HCT116 (cell line): ENCODE measurements around the gene LSM2.

Experiments
- CTCF ChIP-seq, 3 experiments: fragments of 200-600 bp in 1 of 3; sonication (generic) in 1 of 3; IDR thresholded peaks in 2 of 3; conservative IDR thresholded peaks in 1 of 3; 2 replicates each; pipeline ENCODE4 v1.5.1; 2012 to 2017; ENCODE audit warnings: low read depth in 2 of 3, low read length in 2 of 3, antibody characterized with exemption in 1 of 3, borderline replicate concordance in 1 of 3, control low read depth in 1 of 3, mild to moderate bottlenecking in 1 of 3, mixed read lengths in 1 of 3, mixed run types in 1 of 3, moderate library complexity in 1 of 3; ENCODE audit not compliant: insufficient read depth in 1 of 3
- POLR2AphosphoS5 ChIP-seq: IDR thresholded peaks from 2 replicates; pipeline ENCODE4 v1.6.1; 2011; ENCODE audit warnings: mild to moderate bottlenecking, low read depth, low read length, moderate library complexity
- TF ChIP-seq, protein P1 (sequence below): IDR thresholded peaks from 2 replicates; pipeline ENCODE4 v1.6.1; 2012

DNA sequence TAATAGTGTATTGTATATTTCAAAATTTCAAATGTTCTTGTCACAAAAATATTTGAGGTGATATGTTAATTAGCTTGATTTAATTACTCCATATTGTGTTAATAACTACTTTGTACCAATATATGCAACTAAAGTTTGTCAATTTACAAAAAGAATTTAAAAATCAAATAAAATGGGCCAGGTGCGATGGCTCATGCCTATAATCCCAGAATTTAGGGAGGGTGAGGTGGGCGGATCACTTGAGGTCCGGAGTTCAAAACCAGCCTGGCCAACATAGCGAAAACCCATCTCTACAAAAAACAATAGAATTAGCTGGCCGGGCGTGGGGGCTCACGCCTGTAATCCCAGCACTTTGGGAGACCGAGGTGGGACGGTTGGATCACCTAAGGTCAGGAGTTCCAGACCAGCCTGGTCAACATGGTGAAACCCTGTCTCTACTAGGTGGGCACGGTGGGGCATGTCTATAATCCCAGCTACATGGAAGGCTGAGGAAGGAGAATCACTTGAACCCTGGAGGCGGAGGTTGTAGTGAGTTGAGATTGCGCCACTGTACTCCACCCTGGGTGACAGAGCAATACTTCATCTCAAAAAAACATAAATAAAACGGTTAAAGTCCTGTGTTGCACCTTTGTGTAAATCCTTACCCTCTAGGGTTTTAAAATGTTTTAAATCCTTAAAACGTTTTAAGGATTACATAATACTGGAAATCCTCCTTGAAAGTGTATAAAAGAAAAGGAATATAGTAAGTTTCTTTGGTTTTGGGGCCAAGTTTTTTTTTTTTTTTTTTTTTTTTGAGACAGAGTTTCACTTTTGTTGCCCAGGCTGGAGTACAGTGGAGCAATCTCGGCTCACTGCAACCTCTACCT, 24.8 kb upstream of the LSM2 start:
- no peak for TF ChIP-seq CTCF (IDR thresholded peaks at IDR 0.05 in 2 of 3, conservative IDR thresholded peaks at IDR 0.05 in 1 of 3; ENCODE audit: borderline replicate concordance in 1 of 3, insufficient read depth in 1 of 3, low read depth in 2 of 3, low read length in 2 of 3)
- TF ChIP-seq POLR2AphosphoS5, result 0 out of 2 replicates have a peak, but pooled peaks have one; percentile 32
- TF ChIP-seq, protein P1, sequence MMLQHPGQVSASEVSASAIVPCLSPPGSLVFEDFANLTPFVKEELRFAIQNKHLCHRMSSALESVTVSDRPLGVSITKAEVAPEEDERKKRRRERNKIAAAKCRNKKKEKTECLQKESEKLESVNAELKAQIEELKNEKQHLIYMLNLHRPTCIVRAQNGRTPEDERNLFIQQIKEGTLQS, result no peak
